ENCODE measurements around the gene SNX5. TPM values are rescaled to one million over a fixed set of nuclear protein-coding genes. Genes with fewer than 3 reads are reported as not detected.

Gene SNX5
- total RNA-seq, 1 experiment from 2014 or later, result 188 TPM

- DNase-seq (ENCODE audit: low spot score), result no peak
- H3K9me3 ChIP-seq (ENCODE audit: low read depth, low read length, poor library complexity, severe bottlenecking), result no peaks in the 10 kb centered on the region
- TF ChIP-seq, protein P1, sequence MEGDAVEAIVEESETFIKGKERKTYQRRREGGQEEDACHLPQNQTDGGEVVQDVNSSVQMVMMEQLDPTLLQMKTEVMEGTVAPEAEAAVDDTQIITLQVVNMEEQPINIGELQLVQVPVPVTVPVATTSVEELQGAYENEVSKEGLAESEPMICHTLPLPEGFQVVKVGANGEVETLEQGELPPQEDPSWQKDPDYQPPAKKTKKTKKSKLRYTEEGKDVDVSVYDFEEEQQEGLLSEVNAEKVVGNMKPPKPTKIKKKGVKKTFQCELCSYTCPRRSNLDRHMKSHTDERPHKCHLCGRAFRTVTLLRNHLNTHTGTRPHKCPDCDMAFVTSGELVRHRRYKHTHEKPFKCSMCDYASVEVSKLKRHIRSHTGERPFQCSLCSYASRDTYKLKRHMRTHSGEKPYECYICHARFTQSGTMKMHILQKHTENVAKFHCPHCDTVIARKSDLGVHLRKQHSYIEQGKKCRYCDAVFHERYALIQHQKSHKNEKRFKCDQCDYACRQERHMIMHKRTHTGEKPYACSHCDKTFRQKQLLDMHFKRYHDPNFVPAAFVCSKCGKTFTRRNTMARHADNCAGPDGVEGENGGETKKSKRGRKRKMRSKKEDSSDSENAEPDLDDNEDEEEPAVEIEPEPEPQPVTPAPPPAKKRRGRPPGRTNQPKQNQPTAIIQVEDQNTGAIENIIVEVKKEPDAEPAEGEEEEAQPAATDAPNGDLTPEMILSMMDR (conservative IDR thresholded peaks at IDR 0.05; ENCODE audit: low read depth, low read length), result no peak
- no peak for TF ChIP-seq EZH2 (IDR thresholded peaks at IDR 0.05; ENCODE audit: borderline replicate concordance, low read depth, low read length, poor library complexity, severe bottlenecking)
- POLR2A ChIA-PET (ENCODE audit: low non-redundant PET), result no interaction called here
- intact Hi-C loops (cut with micrococcal nuclease; ENCODE audit: unreplicated experiment), result no loop called here
- CTCF ChIA-PET, result no interaction called here
- no TSS peak for BruUV-seq (replicated peaks)
- no peaks in the 10 kb centered on the region for H3K27me3 ChIP-seq (replicated peaks; ENCODE audit: insufficient read depth, low read depth, low read length, poor library complexity)
- no peak overlapping the region for H3K4me3 ChIP-seq (ENCODE audit: low read depth, low read length, poor library complexity, severe bottlenecking)
- H3K4me1 ChIP-seq (ENCODE audit: insufficient read depth, low read length, poor library complexity, severe bottlenecking), result no peaks in the 10 kb centered on the region
- H3K27ac ChIP-seq (ENCODE audit: low read depth, low read length, poor library complexity, severe bottlenecking), result no peak overlapping the region
- H3K36me3 ChIP-seq (ENCODE audit: insufficient read depth, low read length, poor library complexity, severe bottlenecking), result no peaks in the 10 kb centered on the region
Observed at GRCh38 chr20:17914957-17915356, 53.6 kb downstream of the SNX5 start.

GRCh38 chr20:17912916-17913315, 55.7 kb downstream of the SNX5 start:
- no TSS peak for BruUV-seq (replicated peaks)
- POLR2A ChIA-PET (ENCODE audit: low non-redundant PET), result no interaction called here
- TF ChIP-seq EZH2 (IDR thresholded peaks at IDR 0.05; ENCODE audit: borderline replicate concordance, low read depth, low read length, poor library complexity, severe bottlenecking), result no peak
- TF ChIP-seq, protein P1 (conservative IDR thresholded peaks at IDR 0.05; ENCODE audit: low read depth, low read length), result no peak

GRCh38 chr20:17911927-17912326, 56.7 kb downstream of the SNX5 start:
- H3K27ac ChIP-seq (ENCODE audit: low read depth, low read length, poor library complexity, severe bottlenecking), result no peak overlapping the region
- H3K27me3 ChIP-seq (replicated peaks; ENCODE audit: insufficient read depth, low read depth, low read length, poor library complexity), result no peaks in the 10 kb centered on the region
- H3K4me3 ChIP-seq (ENCODE audit: low read depth, low read length, poor library complexity, severe bottlenecking), result no peak overlapping the region
- H3K9me3 ChIP-seq (ENCODE audit: low read depth, low read length, poor library complexity, severe bottlenecking), result no peaks in the 10 kb centered on the region
- no peak for DNase-seq (ENCODE audit: low spot score)
- intact Hi-C loops (cut with micrococcal nuclease; ENCODE audit: unreplicated experiment), result no loop called here
- BruUV-seq (replicated peaks), result no TSS peak
- POLR2A ChIA-PET (ENCODE audit: low non-redundant PET), result no interaction called here
- H3K36me3 ChIP-seq (ENCODE audit: insufficient read depth, low read length, poor library complexity, severe bottlenecking), result no peaks in the 10 kb centered on the region
- TF ChIP-seq, protein P1 (conservative IDR thresholded peaks at IDR 0.05; ENCODE audit: low read depth, low read length), result no peak
- TF ChIP-seq EZH2 (IDR thresholded peaks at IDR 0.05; ENCODE audit: borderline replicate concordance, low read depth, low read length, poor library complexity, severe bottlenecking), result no peak
- H3K4me1 ChIP-seq (ENCODE audit: insufficient read depth, low read length, poor library complexity, severe bottlenecking), result no peaks in the 10 kb centered on the region
- CTCF ChIA-PET, result no interaction called here

More at GRCh38 chr20:17912916-17913315, 55.7 kb downstream of the SNX5 start:
- Histone ChIP-seq H3K9me3 (ENCODE audit: low read depth, low read length, poor library complexity, severe bottlenecking) (no peaks in the 10 kb centered on the region), H3K27ac (ENCODE audit: low read depth, low read length, poor library complexity, severe bottlenecking) (no peak overlapping the region), H3K4me3 (ENCODE audit: low read depth, low read length, poor library complexity, severe bottlenecking) (no peak overlapping the region), H3K36me3 (ENCODE audit: insufficient read depth, low read length, poor library complexity, severe bottlenecking) (no peaks in the 10 kb centered on the region), H3K27me3 (replicated peaks; ENCODE audit: insufficient read depth, low read depth, low read length, poor library complexity) (no peaks in the 10 kb centered on the region), H3K4me1 (ENCODE audit: insufficient read depth, low read length, poor library complexity, severe bottlenecking) (no peaks in the 10 kb centered on the region)
- no peak for DNase-seq (ENCODE audit: low spot score)
- intact Hi-C loops (cut with micrococcal nuclease; ENCODE audit: unreplicated experiment), result no loop called here
- CTCF ChIA-PET, result no interaction called here
